Activated CD8-positive, alpha-beta memory T cell treated with anti-CD3 and anti-CD28 coated beads for 24 hours (primary cell): ENCODE results near the gene AP1M1.

Experiments
- DNase-seq: peaks from one replicate; pipeline ENCODE4 v3.0.0-alpha.2; 2020

Gene AP1M1

DNA sequence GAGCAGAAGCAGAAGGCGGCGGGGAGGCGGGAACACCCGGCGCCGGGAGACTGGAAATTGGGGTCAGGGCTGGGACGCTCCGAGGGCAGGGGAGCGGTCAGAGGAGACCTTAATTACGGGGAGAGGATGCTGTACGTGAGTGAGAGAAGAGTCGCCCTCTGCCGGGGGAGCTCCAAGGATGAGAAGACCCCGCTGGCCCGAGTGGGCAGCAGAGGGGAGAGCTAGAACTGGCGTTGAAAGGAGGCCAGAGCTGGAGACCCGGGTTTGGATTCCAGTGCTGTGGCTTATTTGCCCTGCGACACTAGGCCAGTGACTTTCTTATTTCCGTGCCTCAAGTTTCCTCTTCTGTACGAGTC lies 12.0 kb upstream of the AP1M1 start:
- DNase-seq: no peak

DNA sequence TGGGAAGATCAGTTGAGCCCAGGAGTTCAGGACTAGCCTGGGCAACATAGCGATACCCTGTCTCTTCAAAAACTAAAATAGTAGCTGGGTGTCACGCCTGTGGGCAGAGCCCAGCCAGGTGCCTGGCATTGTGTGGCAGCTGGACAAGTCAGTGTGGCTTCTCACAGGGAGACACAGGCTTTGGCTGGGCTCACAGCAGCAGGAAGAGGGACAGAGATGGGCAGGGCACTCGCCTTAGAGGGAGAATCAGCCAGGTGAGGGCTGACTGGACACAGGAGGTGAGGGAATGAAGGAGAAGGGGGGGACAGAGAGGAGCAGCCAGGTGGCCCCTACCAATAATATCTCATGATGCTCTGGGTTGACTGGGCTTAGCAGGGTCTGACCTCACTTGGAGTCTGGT lies 9.2 kb upstream of the AP1M1 start:
- DNase-seq: no peak

- no peak for DNase-seq
These were observed 7.5 kb upstream of the AP1M1 start for GRCh38 chr19:16190198-16190597.

DNA sequence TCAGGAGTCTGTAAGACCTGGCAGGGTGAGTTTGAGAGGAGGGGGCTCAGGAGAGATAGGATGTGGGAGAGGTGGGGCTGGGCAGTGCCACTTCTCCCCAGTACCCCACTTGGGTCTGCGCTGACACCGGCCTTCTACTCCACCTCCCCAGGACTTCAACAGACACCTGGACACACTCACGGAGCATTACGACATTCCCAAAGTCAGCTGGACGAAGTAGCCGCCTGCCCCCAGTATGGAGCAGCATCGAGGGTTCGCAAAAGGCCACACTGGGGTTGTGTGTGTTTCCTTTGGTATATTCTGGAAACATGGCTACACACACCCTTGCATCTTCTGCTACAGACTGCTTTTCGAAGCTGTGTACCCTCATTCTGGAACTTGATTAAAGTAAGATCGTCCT lies 7.0 kb upstream of the AP1M1 start:
- DNase-seq: no peak

DNA sequence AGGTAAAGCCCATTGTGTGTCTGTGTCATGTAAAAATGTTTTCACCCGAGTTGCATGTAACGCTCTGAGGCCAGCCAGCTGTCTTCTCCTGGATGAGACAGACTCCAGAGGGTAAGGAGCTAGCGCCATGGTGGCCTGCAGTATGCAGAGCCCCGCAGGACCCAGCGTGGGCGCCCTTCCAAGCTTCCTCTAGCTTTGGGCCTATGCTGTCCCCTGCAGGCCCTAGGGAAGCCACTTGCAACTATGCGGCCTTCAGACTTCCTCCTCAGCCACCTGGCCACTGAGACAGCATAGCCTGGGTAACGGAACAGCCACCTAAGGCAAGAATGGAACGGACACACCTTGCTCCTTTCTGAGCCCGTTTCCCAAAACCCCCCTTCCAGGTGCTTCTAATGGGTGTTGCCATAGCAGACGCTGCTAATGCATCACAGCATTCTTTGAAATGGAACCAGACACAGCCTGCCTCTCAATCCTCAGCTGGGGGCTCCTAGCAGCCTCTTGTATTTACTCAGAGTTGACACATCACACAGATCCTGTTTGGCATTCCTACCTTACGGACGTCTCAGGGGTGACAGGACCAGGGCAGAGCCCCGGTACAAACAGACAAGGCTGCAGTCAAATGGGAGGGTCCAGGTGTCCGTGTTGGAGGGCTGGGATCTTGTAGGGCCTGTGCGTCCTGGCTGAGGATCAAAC lies 6.3 kb upstream of the AP1M1 start:
- no peak for DNase-seq

DNA sequence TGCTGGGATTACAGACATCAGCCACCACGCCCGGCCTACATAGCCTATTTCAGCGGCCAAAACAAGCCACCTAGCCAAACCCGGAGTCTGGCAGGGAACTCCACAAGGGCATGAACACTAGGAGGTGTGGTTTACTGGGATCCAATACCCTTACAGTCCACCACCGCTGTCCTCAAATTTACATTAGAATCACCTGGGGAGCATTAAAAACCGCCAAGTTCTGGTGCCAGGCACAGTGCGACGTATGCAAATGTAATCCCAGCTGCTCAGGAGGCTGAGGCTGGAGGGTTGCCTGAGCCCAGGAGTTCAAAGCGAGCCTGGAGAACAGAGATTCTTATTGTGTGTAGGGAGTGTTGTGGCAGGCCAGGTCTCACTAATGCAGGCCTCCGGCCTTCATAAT lies 4.2 kb upstream of the AP1M1 start:
- no peak for DNase-seq

DNA sequence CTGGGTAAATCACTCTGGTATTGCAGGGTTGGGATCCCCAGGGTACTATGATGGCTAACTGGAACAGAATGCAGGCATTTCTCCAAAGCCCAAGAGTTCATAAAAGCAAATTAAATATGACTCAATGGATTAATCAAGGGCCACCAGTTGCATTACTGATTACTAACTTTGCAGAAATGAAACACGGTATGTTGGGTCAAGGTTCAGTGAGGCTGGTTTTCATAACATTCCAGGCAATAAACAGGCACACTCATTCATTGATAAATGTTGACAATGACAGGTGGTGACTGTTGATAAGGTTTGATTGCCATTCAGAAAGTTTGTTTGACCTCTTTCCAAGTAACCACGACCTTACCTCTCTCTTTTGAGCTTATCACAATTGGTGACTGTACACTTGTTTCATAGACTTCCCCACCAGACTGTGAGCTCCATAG lies 506 bp upstream of the AP1M1 start:
- DNase-seq: no peak

DNA sequence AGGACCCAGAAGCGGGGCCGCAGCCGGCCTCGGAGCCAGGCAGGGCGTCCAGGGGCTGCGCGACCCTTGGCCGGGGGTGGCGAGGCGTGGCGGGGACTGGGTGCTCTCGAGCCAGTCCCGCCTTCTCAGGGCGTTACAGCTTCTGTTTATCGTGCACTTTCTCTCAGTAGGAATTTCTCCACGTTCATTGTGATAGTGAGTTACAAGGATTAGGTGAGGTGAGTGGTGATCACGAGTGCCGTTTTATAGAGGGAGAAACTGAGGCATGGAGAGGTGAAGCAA lies 600 bp downstream of the AP1M1 start:
- no peak for DNase-seq

- no peak for DNase-seq
These were observed 1.7 kb downstream of the AP1M1 start for GRCh38 chr19:16199275-16199932.

- no peak for DNase-seq
These were observed 2.6 kb downstream of the AP1M1 start for GRCh38 chr19:16200038-16201010.

DNA sequence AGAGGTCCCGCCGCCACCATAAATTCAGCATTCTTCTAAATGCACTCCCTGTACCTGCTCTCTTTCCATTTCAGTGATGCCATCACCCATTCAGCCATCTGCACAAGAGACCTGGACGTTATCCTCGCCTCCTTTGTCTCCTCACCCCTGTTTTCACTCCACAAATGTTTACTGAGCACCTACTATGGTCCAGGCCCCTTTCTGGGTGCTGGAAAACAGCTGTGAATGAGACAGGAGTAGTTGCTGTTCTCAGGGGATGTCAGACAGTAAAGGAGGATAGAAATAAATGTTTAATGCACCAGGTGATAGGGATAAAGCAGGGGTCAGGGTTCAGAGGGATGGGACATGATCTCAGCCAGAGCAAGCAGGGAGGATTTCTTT lies 3.3 kb downstream of the AP1M1 start:
- DNase-seq: no peak

DNA sequence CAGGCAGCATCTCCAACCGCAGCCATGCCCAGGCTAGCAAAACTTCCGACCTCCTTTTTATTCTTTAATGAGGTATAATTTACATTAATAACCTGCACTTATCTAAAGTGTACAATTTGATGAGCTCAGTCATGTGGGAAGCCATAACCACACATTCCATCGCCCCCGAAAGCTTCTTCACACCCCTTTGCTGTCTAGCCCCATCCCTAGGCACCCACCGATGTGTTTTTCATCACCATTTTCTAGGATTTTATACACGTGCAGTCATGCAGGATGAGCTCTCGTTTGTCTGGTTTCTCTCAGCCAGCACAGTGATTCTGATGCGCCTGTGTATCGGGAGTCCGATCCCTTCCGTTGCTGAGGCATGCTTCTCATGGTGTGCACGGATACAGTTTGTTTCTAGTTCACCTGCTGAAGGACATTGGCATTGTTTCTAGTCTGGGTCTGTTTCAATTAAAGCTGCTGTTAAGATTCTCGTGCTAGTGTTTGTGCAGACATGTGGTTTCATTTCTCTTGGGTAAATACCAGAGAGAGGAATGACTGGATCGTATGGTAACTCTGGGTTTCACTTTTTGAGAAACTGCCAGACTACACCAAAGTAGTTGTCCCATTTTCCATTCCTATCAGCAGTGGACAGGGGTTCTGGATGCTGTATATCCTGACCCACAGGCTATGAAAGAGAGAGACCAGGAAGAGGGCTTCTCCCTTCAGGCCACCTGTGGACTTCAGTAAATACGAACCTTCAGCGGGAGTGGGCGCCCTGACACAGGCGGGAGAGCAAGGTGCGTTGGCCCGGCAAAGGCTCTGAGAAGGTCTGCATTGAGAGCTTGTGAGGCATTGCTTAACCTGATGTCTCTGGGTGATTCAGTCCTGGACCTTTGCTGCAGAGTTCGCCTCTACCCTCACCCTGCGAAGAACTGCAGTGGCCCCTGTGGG lies 4.9 kb downstream of the AP1M1 start:
- DNase-seq: no peak

DNA sequence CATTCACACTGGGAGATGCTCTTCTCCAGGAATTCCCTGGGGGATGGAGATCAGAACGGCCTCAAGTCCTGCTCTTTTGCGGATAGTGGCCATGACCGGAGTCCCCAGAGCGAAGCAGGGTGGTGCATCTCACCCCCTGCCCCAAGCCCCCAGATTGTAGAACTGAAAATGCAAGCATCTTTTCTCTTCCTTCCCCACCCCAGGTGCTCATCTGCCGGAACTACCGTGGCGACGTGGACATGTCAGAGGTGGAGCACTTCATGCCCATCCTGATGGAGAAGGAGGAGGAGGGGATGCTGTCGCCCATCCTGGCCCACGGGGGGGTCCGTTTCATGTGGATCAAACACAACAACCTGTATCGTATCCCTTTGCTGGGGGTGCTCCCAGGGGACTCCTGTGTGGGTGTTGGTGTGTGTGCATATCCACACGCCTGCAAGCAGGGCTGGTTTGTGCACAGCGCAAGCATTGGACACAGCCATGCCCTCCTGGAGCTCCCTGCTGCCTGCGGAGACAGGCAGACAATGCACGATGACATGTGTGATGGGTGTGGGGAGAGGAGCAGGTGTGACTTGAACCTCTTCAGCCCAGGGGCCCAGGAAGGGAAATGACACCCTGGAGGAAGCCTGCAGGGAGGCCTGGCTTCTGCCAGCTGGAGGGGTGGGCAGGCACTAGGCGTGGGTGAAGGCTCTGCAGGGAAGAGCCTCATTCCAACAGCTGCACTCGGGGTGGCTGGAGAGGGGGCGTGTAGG lies 5.7 kb downstream of the AP1M1 start:
- DNase-seq: no peak

DNA sequence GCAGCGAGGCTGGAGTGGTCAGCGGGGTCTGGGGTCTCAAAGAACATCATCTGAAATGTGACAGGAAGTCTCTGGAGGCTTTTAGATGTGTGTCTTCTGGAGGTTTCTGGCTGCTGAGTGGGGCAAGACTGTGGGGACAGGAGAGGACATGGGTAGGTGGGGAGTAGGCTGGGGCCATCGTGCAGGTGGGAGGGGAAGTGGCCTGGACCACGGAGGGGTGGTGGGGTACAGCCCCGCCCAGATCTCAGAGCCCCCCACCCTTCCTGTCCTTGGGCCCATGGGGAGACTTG lies 6.2 kb downstream of the AP1M1 start:
- no peak for DNase-seq

GRCh38 chr19:16205205-16206045 lies 7.7 kb downstream of the AP1M1 start:
- no peak for DNase-seq

DNA sequence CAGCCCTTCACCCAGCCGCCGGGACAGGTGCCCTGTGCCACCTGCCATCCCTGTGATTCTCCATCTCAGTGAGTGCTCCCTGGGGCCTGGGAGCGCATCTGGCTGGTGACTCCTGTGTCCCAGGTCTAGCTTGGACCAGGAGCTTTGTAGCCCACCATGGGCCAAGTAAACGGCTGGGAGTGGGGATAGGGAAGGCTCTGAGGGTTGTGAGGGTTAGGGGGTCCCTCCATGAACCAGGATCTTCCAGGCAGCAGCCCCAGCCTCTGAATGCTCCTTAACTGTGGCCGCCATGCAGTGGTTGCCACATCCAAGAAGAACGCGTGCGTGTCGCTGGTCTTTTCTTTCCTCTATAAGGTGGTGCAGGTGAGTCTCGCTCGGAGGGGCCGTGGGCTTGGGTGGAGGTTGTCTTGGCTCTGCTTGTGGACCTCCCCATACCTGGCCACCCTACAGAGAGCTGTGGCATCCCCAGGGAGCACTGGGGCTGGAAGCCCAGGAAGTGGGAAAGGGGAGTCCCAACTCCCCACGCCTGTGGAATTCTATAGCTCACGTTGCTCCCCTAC lies 8.4 kb downstream of the AP1M1 start:
- DNase-seq: no peak

- DNase-seq: no peak
These were observed 8.9 kb downstream of the AP1M1 start for GRCh38 chr19:16206637-16207036.

- no peak for DNase-seq
These were observed 9.4 kb downstream of the AP1M1 start for GRCh38 chr19:16207063-16207462.

DNA sequence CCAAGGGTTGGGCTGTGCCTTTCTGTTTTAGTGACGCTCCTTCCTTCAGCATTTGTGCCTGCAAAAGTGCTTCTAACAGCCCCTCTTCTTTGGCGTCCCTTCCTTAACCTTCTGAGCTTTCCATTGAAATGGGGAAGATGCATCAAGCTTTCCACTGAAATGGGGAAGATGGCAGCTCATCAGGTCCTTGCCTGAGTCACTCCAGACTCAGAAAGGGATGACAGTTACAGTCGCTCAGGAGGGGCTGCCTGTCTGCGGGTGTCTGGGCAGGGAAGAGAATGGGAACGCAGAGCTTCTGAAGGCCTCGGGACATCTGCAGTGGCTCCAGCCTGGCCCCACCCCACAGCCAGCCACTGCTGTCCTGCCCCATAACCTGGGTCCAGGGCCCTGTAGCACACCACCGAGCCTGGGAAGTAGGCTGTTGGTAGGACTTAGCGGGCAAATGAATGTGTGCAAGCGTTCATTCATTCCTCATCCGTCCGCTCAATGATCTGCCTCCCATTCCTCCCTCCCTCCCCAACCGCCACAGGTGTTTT lies 9.8 kb downstream of the AP1M1 start:
- DNase-seq: no peak

- peak; percentile 70 for DNase-seq
These were observed 10.5 kb downstream of the AP1M1 start for GRCh38 chr19:16208064-16208759.
